IMR-90 (cell line): ENCODE data around the gene ARHGEF12. TPM values are rescaled to one million over a fixed set of nuclear protein-coding genes. Genes with fewer than 3 reads are reported as not detected.

Source experiments
- ATAC-seq: fragments of 200-7000 bp; cut with Tn5 transposase; 2 replicates; pipeline ENCODE4 v1.9.1; 2020; ENCODE audit warnings: low read depth, mild to moderate bottlenecking, moderate library complexity
- BruUV-seq: library from RNA; stranded (reverse); fragments of 400-500 nt; replicated peaks from 2 replicates; lab custom pipeline; 2021; lab: Mats Ljungman, UMichigan
- CTCF ChIA-PET: fragments of 300-600 bp; formaldehyde crosslinking; extraction: SDS; loops from one replicate; lab custom pipeline; 2021; ENCODE audit warnings: antibody characterized with exemption; lab: Yijun Ruan, JAX
- POLR2A ChIA-PET: fragments of 300-600 bp; sonication (Branson Sonifier 250); formaldehyde crosslinking; loops from one replicate; lab custom pipeline; 2022; ENCODE audit warnings: antibody characterized with exemption; ENCODE audit not compliant: unreplicated experiment; lab: Charles Lee
- DNase-seq: peaks from one replicate; pipeline ENCODE4 v3.0.0; 2013
- H2AFZ ChIP-seq: replicated peaks from 2 replicates; pipeline ENCODE3; 2013; ENCODE audit warnings: low read length, mild to moderate bottlenecking; ENCODE audit not compliant: poor library complexity
- H2AK5ac ChIP-seq: 2 replicates; pipeline ENCODE4 v1.6.1; 2013; ENCODE audit warnings: low read depth, low read length, inconsistent platforms
- H2AK9ac ChIP-seq: replicated peaks from 2 replicates; pipeline ENCODE3; 2013; ENCODE audit warnings: mild to moderate bottlenecking, low read depth, low read length, moderate library complexity; ENCODE audit not compliant: poor library complexity
- H2BK120ac ChIP-seq: 2 replicates; pipeline ENCODE4 v1.6.1; 2013; ENCODE audit warnings: low read depth, low read length, inconsistent platforms
- H2BK15ac ChIP-seq: 3 replicates; pipeline ENCODE4 v1.6.1; 2013; ENCODE audit warnings: low read depth, low read length, inconsistent platforms
- H2BK20ac ChIP-seq: 2 replicates; pipeline ENCODE4 v1.6.1; 2013; ENCODE audit warnings: low read depth, mild to moderate bottlenecking, inconsistent platforms, low read length, moderate library complexity
- H2BK5ac ChIP-seq: 2 replicates; pipeline ENCODE4 v1.6.1; 2013; ENCODE audit warnings: mild to moderate bottlenecking, low read depth, low read length, inconsistent platforms; ENCODE audit not compliant: poor library complexity, severe bottlenecking
- H3K14ac ChIP-seq: replicated peaks from 2 replicates; pipeline ENCODE4 v1.6.1; 2013; ENCODE audit warnings: low read depth, low read length, inconsistent platforms
- H3K18ac ChIP-seq: 2 replicates; pipeline ENCODE4 v1.6.1; 2013; ENCODE audit warnings: low read depth, low read length, control low read depth
- H3K23ac ChIP-seq: 2 replicates; pipeline ENCODE4 v1.6.1; 2013; ENCODE audit warnings: low read depth, low read length, inconsistent platforms
- H3K27ac ChIP-seq: 2 replicates; pipeline ENCODE4 v1.5.1; 2013; ENCODE audit warnings: mild to moderate bottlenecking, control low read depth, low read length; ENCODE audit not compliant: insufficient read depth
- H3K27me3 ChIP-seq: 2 replicates; pipeline ENCODE4 v1.6.1; 2013; ENCODE audit warnings: low read length; ENCODE audit not compliant: control insufficient read depth, insufficient read depth
- H3K36me3 ChIP-seq: 2 replicates; pipeline ENCODE4 v1.6.1; 2013; ENCODE audit warnings: low read length, mixed read lengths; ENCODE audit not compliant: control insufficient read depth, insufficient read depth
- H3K4ac ChIP-seq: 2 replicates; pipeline ENCODE4 v1.6.1; 2013; ENCODE audit warnings: low read depth, low read length, inconsistent platforms
- H3K4me1 ChIP-seq: 2 replicates; pipeline ENCODE4 v1.6.1; 2013; ENCODE audit warnings: low read length, mixed read lengths; ENCODE audit not compliant: control insufficient read depth, insufficient read depth
- H3K4me2 ChIP-seq: 2 replicates; pipeline ENCODE4 v1.6.1; 2013; ENCODE audit warnings: low read depth, mild to moderate bottlenecking, control low read depth, low read length, moderate library complexity
- H3K4me3 ChIP-seq: 2 replicates; pipeline ENCODE4 v1.5.1; 2013; ENCODE audit warnings: low read depth, mild to moderate bottlenecking, control low read depth, low read length, moderate library complexity; ENCODE audit not compliant: insufficient read depth
- H3K56ac ChIP-seq: 2 replicates; pipeline ENCODE4 v1.6.1; 2013; ENCODE audit warnings: low read length, inconsistent platforms; ENCODE audit not compliant: insufficient read depth; ENCODE audit errors: extremely low read depth
- H3K79me1 ChIP-seq, 2 experiments: 2 replicates each; pipeline ENCODE4 v1.6.1; 2013; ENCODE audit warnings: low read length in 2 of 2, inconsistent platforms in 1 of 2, low read depth in 1 of 2
- H3K9ac ChIP-seq: 2 replicates; pipeline ENCODE4 v1.6.1; 2013; ENCODE audit warnings: low read depth, low read length, control low read depth
- H3K9me1 ChIP-seq: 2 replicates; pipeline ENCODE4 v1.6.1; 2013; ENCODE audit warnings: low read length, inconsistent platforms; ENCODE audit not compliant: insufficient read depth
- H3K9me3 ChIP-seq: 2 replicates; pipeline ENCODE4 v1.6.1; 2013; ENCODE audit warnings: low read length; ENCODE audit not compliant: control insufficient read depth, insufficient read depth
- H4K20me1 ChIP-seq: 2 replicates; pipeline ENCODE4 v1.6.1; 2013; ENCODE audit warnings: low read length, inconsistent platforms; ENCODE audit not compliant: insufficient read depth
- H4K5ac ChIP-seq: 2 replicates; pipeline ENCODE4 v1.6.1; 2013; ENCODE audit warnings: mild to moderate bottlenecking, low read depth, low read length, control low read depth
- H4K8ac ChIP-seq, 2 experiments: 2 replicates each; pipeline ENCODE4 v1.6.1; 2013; ENCODE audit warnings: low read depth in 2 of 2, low read length in 2 of 2, control low read depth in 1 of 2, inconsistent platforms in 1 of 2
- H4K91ac ChIP-seq: 2 replicates; pipeline ENCODE4 v1.6.1; 2013; ENCODE audit warnings: low read depth, low read length, inconsistent platforms; ENCODE audit not compliant: insufficient read depth
- CHD1 ChIP-seq: IDR thresholded peaks from 2 replicates; pipeline ENCODE4 v1.6.1; 2012; ENCODE audit warnings: low read depth, low read length, improper control_type of control experiment
- FOS ChIP-seq: fragments of 150-350 bp; IDR thresholded peaks from 2 replicates; pipeline ENCODE4 v1.6.1; 2016; ENCODE audit warnings: low read depth, low read length
- MAZ ChIP-seq: IDR thresholded peaks from 2 replicates; pipeline ENCODE4 v1.6.1; 2012; ENCODE audit warnings: low read depth, mild to moderate bottlenecking, low read length, improper control_type of control experiment, moderate library complexity, borderline replicate concordance
- NFE2L2 ChIP-seq: fragments of 150-350 bp; IDR thresholded peaks from 2 replicates; pipeline ENCODE4 v1.6.1; 2016; ENCODE audit warnings: low read depth, mild to moderate bottlenecking, low read length
- POLR2A ChIP-seq: IDR thresholded peaks from 2 replicates; pipeline ENCODE4 v1.6.1; 2012; ENCODE audit warnings: mild to moderate bottlenecking, low read depth, low read length
- RAD21 ChIP-seq: IDR thresholded peaks from 2 replicates; pipeline ENCODE4 v1.6.1; 2012; ENCODE audit warnings: low read length, improper control_type of control experiment
- WGBS, 2 experiments: methylation state at CpG; one replicate each; pipeline versions ENCODE4 v1.1.5 to v1.1.7; 2013; ENCODE audit warnings: missing lambda C conversion rate in 2 of 2; ENCODE audit not compliant: insufficient read length in 1 of 2; ENCODE audit errors: extremely low coverage in 2 of 2; 5-methylcytosine and 5-hydroxymethylcytosine counted together
- dilution Hi-C: fragments of 300-500 bp; cut with HindIII; formaldehyde crosslinking; loops from one replicate; pipeline ENCODE4 v1.14.3; 2018; ENCODE audit warnings: low sequenced_read_pairs; ENCODE audit not compliant: unreplicated experiment
- in situ Hi-C: fragments of 300-500 bp; cut with MboI; formaldehyde crosslinking; loops from 3 replicates; pipeline ENCODE4 v1.14.3; 2019; ENCODE audit warnings: low sequenced_read_pairs, inconsistent platforms, mixed read lengths
- intact Hi-C: fragments of 100-400 bp; cut with micrococcal nuclease; formaldehyde crosslinking; loops from 2 replicates; pipeline ENCODE4 v1.10.0; 2022
- polyA plus RNA-seq, 3 experiments: library from polyadenylated mRNA; depleted of rRNA; stranded (reverse); fragments of >200 nt; gene quantifications; 2 replicates each; pipeline ENCODE4 v1.2.3, GENCODE V29; 2012; ENCODE audit warnings: low replicate concordance in 1 of 3
- total RNA-seq: library from RNA; depleted of rRNA; stranded (reverse); fragments of >200 nt; gene quantifications from 2 replicates; pipeline ENCODE4 v1.2.3, GENCODE V29; 2012
- TF ChIP-seq, protein P1 (sequence below): fragments of 150-350 bp; IDR thresholded peaks from 2 replicates; pipeline ENCODE4 v1.6.1; 2017; ENCODE audit warnings: mild to moderate bottlenecking, antibody characterized with exemption, low read length, low read depth
- TF ChIP-seq, protein P2 (sequence below): conservative IDR thresholded peaks from 2 replicates; pipeline ENCODE4 v1.5.1; 2012; ENCODE audit warnings: mild to moderate bottlenecking, low read depth, low read length, improper control_type of control experiment

Gene ARHGEF12
- total and polyA plus RNA-seq, 2 of the 4 experiments (the other 2 are of a cell fraction), result 25.5 to 115 TPM

DNA sequence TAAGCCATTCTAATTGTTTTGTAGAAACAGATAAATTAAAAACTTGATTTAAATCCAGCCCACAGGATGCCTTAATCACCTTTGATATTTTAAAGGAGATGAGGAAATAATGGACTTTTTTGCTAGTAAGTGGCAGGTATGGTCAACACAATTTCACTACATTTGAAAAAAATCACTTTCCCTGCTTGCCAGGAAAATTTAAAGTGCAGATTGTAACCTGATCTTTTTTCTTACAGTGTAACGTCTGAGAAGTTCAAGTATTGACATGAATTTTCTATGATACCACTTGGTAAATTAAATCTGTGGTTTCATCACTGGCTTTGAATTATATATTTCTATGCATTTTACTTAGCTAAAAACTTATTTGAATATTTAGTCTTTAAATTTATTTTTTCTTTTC is 65.3 kb downstream of the ARHGEF12 start:
- intact Hi-C loops (loop anchor here (2.0 kb wide), 1 partner anchor 65 kb away; the partner anchor contains the start of gene ARHGEF12), dilution Hi-C loops (no loop called here), in situ Hi-C loops (no loop called here)
- H3K9me1 ChIP-seq, result peaks cover 3% of the 10 kb centered on the region; the same call in 1 of the 2 replicates
- no peak overlapping the region for H3K23ac ChIP-seq
- no peak overlapping the region for H2AFZ ChIP-seq
- peaks cover 9 to 53% of the 10 kb centered on the region in 2 experiments for H3K79me1 ChIP-seq
- no peak overlapping the region for H2BK15ac ChIP-seq
- H2BK5ac ChIP-seq, result no peak overlapping the region
- H2AK5ac ChIP-seq, result no peak overlapping the region
- H3K4me1 ChIP-seq, result peaks cover 3% of the 10 kb centered on the region; the same call in 1 of the 2 replicates
- H2BK120ac ChIP-seq, result no peak overlapping the region
- CTCF ChIA-PET, result interaction anchor here (0.6 kb wide), 1 partner anchor 15 kb away, joined by 6 read pairs; no protein-coding TSS in a partner anchor
- no peak overlapping the region for H3K56ac ChIP-seq
- H4K91ac ChIP-seq, result no peak overlapping the region
- no peak overlapping the region for H3K18ac ChIP-seq
- H3K4me3 ChIP-seq, result no peak overlapping the region
- POLR2A ChIA-PET, result no interaction called here
- no peak overlapping the region for H4K8ac ChIP-seq
- DNase-seq, result no peak
- H3K4ac ChIP-seq, result no peak overlapping the region
- no peak for ATAC-seq
- no peak overlapping the region for H2BK20ac ChIP-seq
- no peak overlapping the region for H3K14ac ChIP-seq
- H3K27me3 ChIP-seq, result no peaks in the 10 kb centered on the region
- no peak overlapping the region for H2AK9ac ChIP-seq
- no peaks in the 10 kb centered on the region for H3K9me3 ChIP-seq
- no peak overlapping the region for H3K27ac ChIP-seq
- H3K4me2 ChIP-seq, result 0 out of 2 replicates have a peak overlapping the region, but pooled peaks have one; percentile 83
- H4K5ac ChIP-seq, result no peak overlapping the region
- no CpG with 5 or more reads among the region's 1 CpG for WGBS, 2 experiments
- no TSS peak for BruUV-seq
- H3K36me3 ChIP-seq, result no peaks in the 10 kb centered on the region
- no peak overlapping the region; the same call in 1 of the 2 replicates for H3K9ac ChIP-seq
- TF ChIP-seq, protein P1, sequence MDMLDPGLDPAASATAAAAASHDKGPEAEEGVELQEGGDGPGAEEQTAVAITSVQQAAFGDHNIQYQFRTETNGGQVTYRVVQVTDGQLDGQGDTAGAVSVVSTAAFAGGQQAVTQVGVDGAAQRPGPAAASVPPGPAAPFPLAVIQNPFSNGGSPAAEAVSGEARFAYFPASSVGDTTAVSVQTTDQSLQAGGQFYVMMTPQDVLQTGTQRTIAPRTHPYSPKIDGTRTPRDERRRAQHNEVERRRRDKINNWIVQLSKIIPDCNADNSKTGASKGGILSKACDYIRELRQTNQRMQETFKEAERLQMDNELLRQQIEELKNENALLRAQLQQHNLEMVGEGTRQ, result no peak
- TF ChIP-seq CHD1, result no peak
- no peak for TF ChIP-seq POLR2A
- TF ChIP-seq FOS, result no peak
- no peak for TF ChIP-seq RAD21
- TF ChIP-seq, protein P2, sequence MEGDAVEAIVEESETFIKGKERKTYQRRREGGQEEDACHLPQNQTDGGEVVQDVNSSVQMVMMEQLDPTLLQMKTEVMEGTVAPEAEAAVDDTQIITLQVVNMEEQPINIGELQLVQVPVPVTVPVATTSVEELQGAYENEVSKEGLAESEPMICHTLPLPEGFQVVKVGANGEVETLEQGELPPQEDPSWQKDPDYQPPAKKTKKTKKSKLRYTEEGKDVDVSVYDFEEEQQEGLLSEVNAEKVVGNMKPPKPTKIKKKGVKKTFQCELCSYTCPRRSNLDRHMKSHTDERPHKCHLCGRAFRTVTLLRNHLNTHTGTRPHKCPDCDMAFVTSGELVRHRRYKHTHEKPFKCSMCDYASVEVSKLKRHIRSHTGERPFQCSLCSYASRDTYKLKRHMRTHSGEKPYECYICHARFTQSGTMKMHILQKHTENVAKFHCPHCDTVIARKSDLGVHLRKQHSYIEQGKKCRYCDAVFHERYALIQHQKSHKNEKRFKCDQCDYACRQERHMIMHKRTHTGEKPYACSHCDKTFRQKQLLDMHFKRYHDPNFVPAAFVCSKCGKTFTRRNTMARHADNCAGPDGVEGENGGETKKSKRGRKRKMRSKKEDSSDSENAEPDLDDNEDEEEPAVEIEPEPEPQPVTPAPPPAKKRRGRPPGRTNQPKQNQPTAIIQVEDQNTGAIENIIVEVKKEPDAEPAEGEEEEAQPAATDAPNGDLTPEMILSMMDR, result no peak
- no peak for TF ChIP-seq MAZ
- TF ChIP-seq NFE2L2, result no peak
- H4K20me1 ChIP-seq, result peaks cover 70% of the 10 kb centered on the region
